GM12892 (cell line): ENCODE results near the gene ATP2A1.

Experiments used
- POLR2A ChIP-seq: IDR thresholded peaks from 2 replicates; pipeline ENCODE4 v1.6.1; 2011; ENCODE audit warnings: low read depth, low read length, control low read depth
- POLR2AphosphoS5 ChIP-seq: IDR thresholded peaks from 2 replicates; pipeline ENCODE4 v1.6.1; 2011; ENCODE audit warnings: low read depth, low read length, control low read depth

DNA sequence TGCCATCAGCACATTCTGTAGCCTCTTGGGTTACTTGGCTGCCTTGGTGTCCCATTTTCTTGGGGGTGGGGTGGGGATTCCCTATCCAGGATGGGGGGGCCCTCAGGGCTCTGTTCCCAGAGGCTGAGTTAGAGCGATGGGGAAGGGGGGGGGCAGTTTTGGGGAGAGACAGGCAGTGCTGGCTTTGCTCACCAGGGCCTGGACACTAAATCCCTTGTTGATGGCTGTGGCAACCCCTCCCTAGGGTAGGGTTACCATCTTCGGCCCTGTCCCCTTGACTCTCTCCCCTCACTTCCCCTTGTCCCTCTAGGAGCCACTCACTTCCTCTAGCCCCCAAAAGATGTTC, 660 bp upstream of the ATP2A1 start:
- TF ChIP-seq POLR2AphosphoS5: no peak
- no peak for TF ChIP-seq POLR2A
